H9 (cell line): Measurements from ENCODE around the gene FHIT. TPM values are rescaled to one million over a fixed set of nuclear protein-coding genes. Genes with fewer than 3 reads are reported as not detected.

Source experiments
- DNase-seq: peaks from one replicate; pipeline ENCODE4 v3.0.0-alpha.2; 2017
- H2AFZ ChIP-seq: one replicate; pipeline ENCODE4 v1.6.1; 2013; ENCODE audit warnings: mild to moderate bottlenecking, low read length, control low read depth, moderate library complexity
- H2AK5ac ChIP-seq: 2 replicates; pipeline ENCODE4 v1.6.1; 2013; ENCODE audit warnings: low read length, control low read depth, mixed read lengths; ENCODE audit not compliant: insufficient read length
- H2BK120ac ChIP-seq: one replicate; pipeline ENCODE4 v1.6.1; 2013; ENCODE audit warnings: low read depth, mild to moderate bottlenecking, low read length, control low read depth, inconsistent platforms; ENCODE audit not compliant: poor library complexity, severe bottlenecking
- H2BK12ac ChIP-seq: 2 replicates; pipeline ENCODE4 v1.6.1; 2013; ENCODE audit warnings: low read length, control low read depth, mixed read lengths, low read depth; ENCODE audit not compliant: insufficient read length
- H2BK15ac ChIP-seq: 2 replicates; pipeline ENCODE4 v1.6.1; 2013; ENCODE audit warnings: low read depth, low read length, control low read depth
- H2BK20ac ChIP-seq: one replicate; pipeline ENCODE4 v1.6.1; 2013; ENCODE audit warnings: low read depth, mild to moderate bottlenecking, low read length, control low read depth, inconsistent platforms; ENCODE audit not compliant: poor library complexity, severe bottlenecking
- H2BK5ac ChIP-seq: 2 replicates; pipeline ENCODE4 v1.6.1; 2013; ENCODE audit warnings: low read length, control low read depth, mixed read lengths; ENCODE audit not compliant: insufficient read length
- H3K14ac ChIP-seq: 2 replicates; pipeline ENCODE4 v1.6.1; 2013; ENCODE audit warnings: low read length, control low read depth; ENCODE audit not compliant: insufficient read depth
- H3K18ac ChIP-seq: 2 replicates; pipeline ENCODE4 v1.6.1; 2013; ENCODE audit warnings: low read depth, mild to moderate bottlenecking, mixed read lengths, low read length, control low read depth; ENCODE audit not compliant: insufficient read length
- H3K23ac ChIP-seq: 2 replicates; pipeline ENCODE4 v1.6.1; 2013; ENCODE audit warnings: low read length, control low read depth, mixed read lengths, low read depth; ENCODE audit not compliant: insufficient read length
- H3K23me2 ChIP-seq: 2 replicates; pipeline ENCODE4 v1.6.1; 2013; ENCODE audit warnings: low read depth, mild to moderate bottlenecking, mixed read lengths, low read length, control low read depth; ENCODE audit not compliant: insufficient read length, poor library complexity, severe bottlenecking
- H3K27ac ChIP-seq: 2 replicates; pipeline ENCODE4 v1.5.1; 2013; ENCODE audit warnings: low read length, control low read depth, mixed read lengths, low read depth; ENCODE audit not compliant: insufficient read length
- H3K27me3 ChIP-seq: 2 replicates; pipeline ENCODE4 v1.6.1; 2013; ENCODE audit warnings: low read length, control low read depth, inconsistent platforms; ENCODE audit not compliant: insufficient read depth
- H3K4ac ChIP-seq: 2 replicates; pipeline ENCODE4 v1.6.1; 2013; ENCODE audit warnings: low read depth, mild to moderate bottlenecking, control low read depth, inconsistent platforms, low read length, moderate library complexity
- H3K4me1 ChIP-seq: 2 replicates; pipeline ENCODE4 v1.6.1; 2013; ENCODE audit warnings: low read length, control low read depth, inconsistent platforms; ENCODE audit not compliant: insufficient read depth
- H3K4me2 ChIP-seq: 2 replicates; pipeline ENCODE4 v1.6.1; 2013; ENCODE audit warnings: low read length, control low read depth, mixed read lengths; ENCODE audit not compliant: insufficient read length, insufficient read depth
- H3K56ac ChIP-seq: 2 replicates; pipeline ENCODE4 v1.6.1; 2013; ENCODE audit warnings: low read depth, mild to moderate bottlenecking, mixed read lengths, low read length, control low read depth; ENCODE audit not compliant: insufficient read length
- H3K79me1 ChIP-seq: 2 replicates; pipeline ENCODE4 v1.6.1; 2013; ENCODE audit warnings: low read depth, mild to moderate bottlenecking, moderate library complexity, low read length, control low read depth, inconsistent platforms; ENCODE audit not compliant: insufficient read depth, poor library complexity, severe bottlenecking
- H3K79me2 ChIP-seq: 2 replicates; pipeline ENCODE4 v1.6.1; 2013; ENCODE audit warnings: low read length, control low read depth, inconsistent platforms; ENCODE audit not compliant: insufficient read depth
- H3K9ac ChIP-seq: 2 replicates; pipeline ENCODE4 v1.6.1; 2013; ENCODE audit warnings: low read length, control low read depth, mixed read lengths; ENCODE audit not compliant: insufficient read length; ENCODE audit errors: extremely low read depth
- H3K9me3 ChIP-seq: one replicate; pipeline ENCODE4 v1.6.1; 2013; ENCODE audit warnings: low read depth, low read length, inconsistent platforms; ENCODE audit not compliant: control insufficient read depth
- H3T11ph ChIP-seq: one replicate; pipeline ENCODE4 v1.6.1; 2013; ENCODE audit warnings: mild to moderate bottlenecking, low read length, control low read depth, inconsistent platforms
- H4K20me1 ChIP-seq: one replicate; pipeline ENCODE4 v1.6.1; 2013; ENCODE audit not compliant: control insufficient read depth, insufficient read length, insufficient read depth
- H4K5ac ChIP-seq: 2 replicates; pipeline ENCODE4 v1.6.1; 2013; ENCODE audit warnings: low read depth, mild to moderate bottlenecking, mixed read lengths, low read length, control low read depth; ENCODE audit not compliant: insufficient read length
- H4K8ac ChIP-seq: replicated peaks from 2 replicates; pipeline ENCODE4 v1.6.1; 2013; ENCODE audit warnings: low read length, control low read depth, mixed read lengths, low read depth; ENCODE audit not compliant: insufficient read length
- H4K91ac ChIP-seq: 2 replicates; pipeline ENCODE4 v1.6.1; 2013; ENCODE audit warnings: low read depth, mild to moderate bottlenecking, moderate library complexity, mixed read lengths, low read length, control low read depth; ENCODE audit not compliant: insufficient read length
- H3K27ac Mint-ChIP-seq, 3 experiments: 2 replicates in 2 of 3; 3 replicates in 1 of 3; pipeline ENCODE4 v1.8.0; 2020 to 2021; ENCODE audit warnings: mixed read lengths in 3 of 3, mild to moderate bottlenecking in 1 of 3, moderate library complexity in 1 of 3
- H3K27me3 Mint-ChIP-seq: 2 replicates; pipeline ENCODE4 v1.8.0; 2021; ENCODE audit warnings: low read depth, mild to moderate bottlenecking, moderate library complexity, mixed read lengths
- H3K36me3 Mint-ChIP-seq, 3 experiments: 2 replicates in 2 of 3; 3 replicates in 1 of 3; pipeline ENCODE4 v1.8.0; 2020 to 2021; ENCODE audit warnings: low read depth in 3 of 3, mixed read lengths in 3 of 3; ENCODE audit not compliant: insufficient read depth in 1 of 3
- H3K4me1 Mint-ChIP-seq, 2 experiments: 2 replicates each; pipeline ENCODE4 v1.8.0; 2020; ENCODE audit warnings: mixed read lengths in 2 of 2
- H3K4me3 Mint-ChIP-seq, 2 experiments: 2 replicates in 1 of 2; 3 replicates in 1 of 2; pipeline ENCODE4 v1.8.0; 2020 to 2021; ENCODE audit warnings: mild to moderate bottlenecking in 2 of 2, mixed read lengths in 2 of 2, moderate library complexity in 1 of 2
- H3K9me3 Mint-ChIP-seq, 2 experiments: 2 replicates in 1 of 2; 3 replicates in 1 of 2; pipeline ENCODE4 v1.8.0; 2020; ENCODE audit warnings: mild to moderate bottlenecking in 2 of 2, mixed read lengths in 2 of 2, moderate library complexity in 1 of 2
- CTCF ChIP-seq: fragments of 200-600 bp; sonication (generic); conservative IDR thresholded peaks from 3 replicates; pipeline ENCODE4 v1.8.0; 2021; ENCODE audit warnings: antibody characterized with exemption, mild to moderate bottlenecking
- WGBS: extraction: QIAGEN DNeasy Blood & Tissue Kit; methylation state at CpG from one replicate; pipeline ENCODE4 v1.1.7; 2013; ENCODE audit warnings: missing lambda C conversion rate, low lambda C conversion rate, mixed read lengths; ENCODE audit not compliant: insufficient read length; ENCODE audit errors: extremely low coverage; 5-methylcytosine and 5-hydroxymethylcytosine counted together
- total RNA-seq: library from RNA; stranded (reverse); gene quantifications from 2 replicates; pipeline ENCODE4 v1.2.1, GENCODE V29; 2021

The FHIT gene
- total RNA-seq, 1 experiment from 2014 or later: 3.0 TPM

- peaks cover 0 to 3% (median 0%) of the 10 kb centered on the region in 3 experiments; a peak in 1 of 7 replicates for H3K36me3 Mint-ChIP-seq
- Histone ChIP-seq H3K27me3 (no peaks in the 10 kb centered on the region), H2BK20ac (no peak overlapping the region), H3K14ac (no peak overlapping the region), H3K23me2 (no peaks in the 10 kb centered on the region), H2BK5ac (no peak overlapping the region), H3K9ac (no peak overlapping the region), H3K18ac (no peak overlapping the region), H3K27ac (no peak overlapping the region), H4K5ac (no peak overlapping the region), H3K79me1 (no peaks in the 10 kb centered on the region), H4K20me1 (no peaks in the 10 kb centered on the region), H4K8ac (no peak overlapping the region), H2AFZ (no peak overlapping the region), H3K9me3 (no peaks in the 10 kb centered on the region), H3K79me2 (no peaks in the 10 kb centered on the region), H2BK120ac (no peak overlapping the region), H2BK12ac (no peak overlapping the region), H3T11ph (no peak overlapping the region), H4K91ac (no peak overlapping the region), H3K4ac (no peak overlapping the region), H3K56ac (no peak overlapping the region), H2AK5ac (no peak overlapping the region), H3K4me2 (no peak overlapping the region), H3K23ac (no peak overlapping the region), H2BK15ac (no peak overlapping the region), H3K4me1 (no peaks in the 10 kb centered on the region; the same call in 1 of the 2 replicates)
- no peaks in the 10 kb centered on the region for H3K27me3 Mint-ChIP-seq
- TF ChIP-seq CTCF: no peak
- peaks cover 21 to 26% of the 10 kb centered on the region in 2 experiments for H3K4me1 Mint-ChIP-seq
- DNase-seq: no peak
- H3K4me3 Mint-ChIP-seq: no peak overlapping the region
- WGBS: no CpG with 5 or more reads among the region's 4 CpGs
- peaks cover 0 to 2% of the 10 kb centered on the region in 2 experiments; a peak in 1 of 5 replicates for H3K9me3 Mint-ChIP-seq
- H3K27ac Mint-ChIP-seq: no peak overlapping the region
Observed at GRCh38 chr3:59817511-59817910, 1433.7 kb downstream of the FHIT start.
